GM23338 (cell line): ENCODE measurements around the gene CSPG4. TPM values are rescaled to one million over a fixed set of nuclear protein-coding genes. Genes with fewer than 3 reads are reported as not detected.

Experiments used
- ATAC-seq: fragments of 200-7000 bp; cut with Tn5 transposase; 3 replicates; pipeline ENCODE4 v1.9.1; 2020
- DNase-seq: peaks from one replicate; pipeline ENCODE4 v3.0.0-alpha.2; 2015; ENCODE audit warnings: low spot score
- H2AFZ ChIP-seq: fragments of 200-600 bp; sonication (generic); 2 replicates; pipeline ENCODE4 v1.8.0; 2016; ENCODE audit warnings: antibody characterized with exemption, mild to moderate bottlenecking, moderate library complexity
- H3F3A ChIP-seq: fragments of 200-600 bp; sonication (generic); replicated peaks from 2 replicates; pipeline ENCODE4 v1.8.0; 2017; ENCODE audit warnings: antibody characterized with exemption, mixed run types, low read depth
- H3K27ac ChIP-seq: fragments of 200-600 bp; sonication (generic); 2 replicates; pipeline ENCODE4 v1.6.1; 2016; ENCODE audit warnings: low read depth
- H3K27me3 ChIP-seq: fragments of 200-600 bp; sonication (generic); 2 replicates; pipeline ENCODE4 v1.8.0; 2016; ENCODE audit warnings: mild to moderate bottlenecking, mixed run types, moderate library complexity; ENCODE audit not compliant: insufficient read depth
- H3K36me3 ChIP-seq: fragments of 200-600 bp; sonication (generic); 2 replicates; pipeline ENCODE4 v1.8.0; 2016; ENCODE audit warnings: mild to moderate bottlenecking; ENCODE audit not compliant: insufficient read depth
- H3K4me1 ChIP-seq: fragments of 200-600 bp; sonication (generic); 2 replicates; pipeline ENCODE4 v1.8.0; 2016; ENCODE audit warnings: mild to moderate bottlenecking, moderate library complexity; ENCODE audit not compliant: insufficient read depth
- H3K4me2 ChIP-seq: fragments of 200-600 bp; sonication (generic); 2 replicates; pipeline ENCODE4 v1.7.1; 2017; ENCODE audit warnings: mixed run types
- H3K4me3 ChIP-seq: fragments of 200-600 bp; sonication (generic); 2 replicates; pipeline ENCODE4 v1.6.1; 2016; ENCODE audit warnings: mixed run types
- H3K79me2 ChIP-seq: fragments of 200-600 bp; sonication (generic); replicated peaks from 2 replicates; pipeline ENCODE4 v1.8.0; 2017; ENCODE audit warnings: mild to moderate bottlenecking; ENCODE audit not compliant: insufficient read depth
- H3K9me2 ChIP-seq: fragments of 200-600 bp; sonication (generic); 2 replicates; pipeline ENCODE4 v1.8.0; 2017; ENCODE audit not compliant: insufficient read depth
- H4K20me1 ChIP-seq: fragments of 200-600 bp; sonication (generic); replicated peaks from 2 replicates; pipeline ENCODE4 v1.8.0; 2017; ENCODE audit warnings: mild to moderate bottlenecking; ENCODE audit not compliant: insufficient read depth
- H3K27ac Mint-ChIP-seq: 2 replicates; pipeline ENCODE4 v1.8.0; 2020; ENCODE audit warnings: inconsistent platforms, mild to moderate bottlenecking, moderate library complexity, mixed read lengths
- H3K27me3 Mint-ChIP-seq: 3 replicates; pipeline ENCODE4 v1.8.0; 2022; ENCODE audit warnings: low read depth, mild to moderate bottlenecking, moderate library complexity, mixed read lengths, inconsistent platforms; ENCODE audit not compliant: insufficient read depth, poor library complexity
- H3K36me3 Mint-ChIP-seq: 3 replicates; pipeline ENCODE4 v1.8.0; 2021; ENCODE audit warnings: low read depth, mild to moderate bottlenecking, inconsistent platforms, moderate library complexity, mixed read lengths
- H3K4me1 Mint-ChIP-seq: 3 replicates; pipeline ENCODE4 v1.8.0; 2020; ENCODE audit warnings: mild to moderate bottlenecking, inconsistent platforms, mixed read lengths
- H3K4me3 Mint-ChIP-seq: 3 replicates; pipeline ENCODE4 v1.8.0; 2021; ENCODE audit warnings: moderate library complexity, mild to moderate bottlenecking, inconsistent platforms, mixed read lengths
- H3K9me3 Mint-ChIP-seq: 3 replicates; pipeline ENCODE4 v1.8.0; 2020; ENCODE audit warnings: moderate library complexity, mild to moderate bottlenecking, inconsistent platforms, mixed read lengths
- CREB1 ChIP-seq: fragments of 250-450 bp; sonication (Bioruptor Pico); IDR thresholded peaks from 2 replicates; pipeline ENCODE4 v1.5.0; 2020; ENCODE audit warnings: low read depth, mild to moderate bottlenecking, moderate library complexity
- JUNB ChIP-seq: IDR thresholded peaks from one replicate; pipeline ENCODE4 v1.6.1; 2016; ENCODE audit warnings: antibody characterized with exemption; ENCODE audit not compliant: unreplicated experiment
- NANOG ChIP-seq: IDR thresholded peaks from 2 replicates; pipeline ENCODE4 v1.6.1; 2016; ENCODE audit warnings: antibody characterized with exemption, borderline replicate concordance
- POLR2AphosphoS5 ChIP-seq: IDR thresholded peaks from 2 replicates; pipeline ENCODE4 v1.6.1; 2016; ENCODE audit warnings: antibody characterized with exemption, low read depth
- STAT1 ChIP-seq: IDR thresholded peaks from one replicate; pipeline ENCODE4 v1.6.1; 2016; ENCODE audit warnings: antibody characterized with exemption; ENCODE audit not compliant: unreplicated experiment
- polyA plus RNA-seq: library from polyadenylated mRNA; unstranded; fragments of >200 nt; fragmentation: Nextera tagmentation; extraction: Ambion mirVana; gene quantifications from 2 replicates; pipeline ENCODE4 v1.2.1, GENCODE V29; 2016
- total RNA-seq: library from RNA; depleted of rRNA; stranded (reverse); fragments of >200 nt; shearing (Covaris generic); gene quantifications from 2 replicates; pipeline ENCODE4 v1.2.3, GENCODE V29; 2014
- TF ChIP-seq, protein P1 (sequence below): fragments of 250-450 bp; sonication (Bioruptor Pico); IDR thresholded peaks from 2 replicates; pipeline ENCODE4 v1.5.0; 2020; ENCODE audit warnings: mild to moderate bottlenecking, moderate library complexity

Gene CSPG4
- total and polyA plus RNA-seq, 2 experiments from 2014 or later = 0.27 to 4.0 TPM

DNA sequence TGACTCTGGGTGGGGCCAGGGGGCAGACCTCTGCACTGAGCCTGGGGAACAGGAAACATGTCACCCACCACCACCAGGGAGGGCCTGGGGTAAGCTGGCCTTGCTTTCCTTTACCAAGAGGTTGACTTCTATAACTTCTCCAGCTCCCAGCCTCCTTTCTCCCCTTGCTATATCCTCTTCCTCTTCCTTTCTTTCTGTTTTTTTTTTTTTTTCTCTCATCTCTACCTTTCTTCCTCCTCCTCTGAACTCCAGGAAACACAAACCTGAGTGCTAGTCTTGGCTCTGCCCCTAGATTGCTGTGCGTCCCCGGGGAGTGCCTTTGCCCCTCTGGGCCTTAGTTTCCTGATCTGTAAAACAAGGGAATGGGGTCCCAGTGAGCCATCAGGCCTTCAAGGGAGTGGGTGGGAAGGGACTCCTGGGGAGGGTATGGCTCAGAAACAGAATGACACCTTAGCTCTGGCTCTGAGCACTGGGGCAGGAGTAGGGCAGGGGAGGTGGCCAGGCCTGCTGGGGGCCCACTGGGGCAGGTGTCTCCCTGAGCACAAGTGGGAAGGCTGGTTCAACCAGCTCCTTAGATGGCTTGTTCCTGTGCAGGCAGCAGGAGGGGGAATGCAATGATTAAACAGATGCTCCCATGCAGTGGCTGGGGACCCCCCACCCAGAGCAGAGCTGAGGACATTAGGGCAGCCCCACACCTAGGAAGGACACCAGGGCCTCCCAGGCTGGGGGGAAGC is 60.7 kb downstream of the CSPG4 start (continued):
- TF ChIP-seq, protein P1, sequence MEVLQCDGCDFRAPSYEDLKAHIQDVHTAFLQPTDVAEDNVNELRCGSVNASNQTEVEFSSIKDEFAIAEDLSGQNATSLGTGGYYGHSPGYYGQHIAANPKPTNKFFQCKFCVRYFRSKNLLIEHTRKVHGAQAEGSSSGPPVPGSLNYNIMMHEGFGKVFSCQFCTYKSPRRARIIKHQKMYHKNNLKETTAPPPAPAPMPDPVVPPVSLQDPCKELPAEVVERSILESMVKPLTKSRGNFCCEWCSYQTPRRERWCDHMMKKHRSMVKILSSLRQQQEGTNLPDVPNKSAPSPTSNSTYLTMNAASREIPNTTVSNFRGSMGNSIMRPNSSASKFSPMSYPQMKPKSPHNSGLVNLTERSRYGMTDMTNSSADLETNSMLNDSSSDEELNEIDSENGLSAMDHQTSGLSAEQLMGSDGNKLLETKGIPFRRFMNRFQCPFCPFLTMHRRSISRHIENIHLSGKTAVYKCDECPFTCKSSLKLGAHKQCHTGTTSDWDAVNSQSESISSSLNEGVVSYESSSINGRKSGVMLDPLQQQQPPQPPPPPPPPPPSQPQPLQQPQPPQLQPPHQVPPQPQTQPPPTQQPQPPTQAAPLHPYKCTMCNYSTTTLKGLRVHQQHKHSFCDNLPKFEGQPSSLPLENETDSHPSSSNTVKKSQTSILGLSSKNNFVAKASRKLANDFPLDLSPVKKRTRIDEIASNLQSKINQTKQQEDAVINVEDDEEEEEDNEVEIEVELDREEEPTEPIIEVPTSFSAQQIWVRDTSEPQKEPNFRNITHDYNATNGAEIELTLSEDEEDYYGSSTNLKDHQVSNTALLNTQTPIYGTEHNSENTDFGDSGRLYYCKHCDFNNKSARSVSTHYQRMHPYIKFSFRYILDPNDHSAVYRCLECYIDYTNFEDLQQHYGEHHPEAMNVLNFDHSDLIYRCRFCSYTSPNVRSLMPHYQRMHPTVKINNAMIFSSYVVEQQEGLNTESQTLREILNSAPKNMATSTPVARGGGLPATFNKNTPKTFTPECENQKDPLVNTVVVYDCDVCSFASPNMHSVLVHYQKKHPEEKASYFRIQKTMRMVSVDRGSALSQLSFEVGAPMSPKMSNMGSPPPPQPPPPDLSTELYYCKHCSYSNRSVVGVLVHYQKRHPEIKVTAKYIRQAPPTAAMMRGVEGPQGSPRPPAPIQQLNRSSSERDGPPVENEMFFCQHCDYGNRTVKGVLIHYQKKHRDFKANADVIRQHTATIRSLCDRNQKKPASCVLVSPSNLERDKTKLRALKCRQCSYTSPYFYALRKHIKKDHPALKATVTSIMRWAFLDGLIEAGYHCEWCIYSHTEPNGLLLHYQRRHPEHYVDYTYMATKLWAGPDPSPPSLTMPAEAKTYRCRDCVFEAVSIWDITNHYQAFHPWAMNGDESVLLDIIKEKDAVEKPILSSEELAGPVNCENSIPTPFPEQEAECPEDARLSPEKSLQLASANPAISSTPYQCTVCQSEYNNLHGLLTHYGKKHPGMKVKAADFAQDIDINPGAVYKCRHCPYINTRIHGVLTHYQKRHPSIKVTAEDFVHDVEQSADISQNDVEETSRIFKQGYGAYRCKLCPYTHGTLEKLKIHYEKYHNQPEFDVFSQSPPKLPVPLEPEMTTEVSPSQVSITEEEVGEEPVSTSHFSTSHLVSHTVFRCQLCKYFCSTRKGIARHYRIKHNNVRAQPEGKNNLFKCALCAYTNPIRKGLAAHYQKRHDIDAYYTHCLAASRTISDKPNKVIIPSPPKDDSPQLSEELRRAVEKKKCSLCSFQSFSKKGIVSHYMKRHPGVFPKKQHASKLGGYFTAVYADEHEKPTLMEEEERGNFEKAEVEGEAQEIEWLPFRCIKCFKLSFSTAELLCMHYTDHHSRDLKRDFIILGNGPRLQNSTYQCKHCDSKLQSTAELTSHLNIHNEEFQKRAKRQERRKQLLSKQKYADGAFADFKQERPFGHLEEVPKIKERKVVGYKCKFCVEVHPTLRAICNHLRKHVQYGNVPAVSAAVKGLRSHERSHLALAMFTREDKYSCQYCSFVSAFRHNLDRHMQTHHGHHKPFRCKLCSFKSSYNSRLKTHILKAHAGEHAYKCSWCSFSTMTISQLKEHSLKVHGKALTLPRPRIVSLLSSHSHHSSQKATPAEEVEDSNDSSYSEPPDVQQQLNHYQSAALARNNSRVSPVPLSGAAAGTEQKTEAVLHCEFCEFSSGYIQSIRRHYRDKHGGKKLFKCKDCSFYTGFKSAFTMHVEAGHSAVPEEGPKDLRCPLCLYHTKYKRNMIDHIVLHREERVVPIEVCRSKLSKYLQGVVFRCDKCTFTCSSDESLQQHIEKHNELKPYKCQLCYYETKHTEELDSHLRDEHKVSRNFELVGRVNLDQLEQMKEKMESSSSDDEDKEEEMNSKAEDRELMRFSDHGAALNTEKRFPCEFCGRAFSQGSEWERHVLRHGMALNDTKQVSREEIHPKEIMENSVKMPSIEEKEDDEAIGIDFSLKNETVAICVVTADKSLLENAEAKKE = no peak
- TF ChIP-seq NANOG (no peak), CREB1 (CRISPR knock-in tag) (no peak), STAT1 (no peak), JUNB (no peak)

GRCh38 chr15:75650908-75651809 is 61.5 kb downstream of the CSPG4 start:
- H3K9me3 Mint-ChIP-seq = no peaks in the 10 kb centered on the region
- Histone ChIP-seq H4K20me1 (peaks cover 12% of the 10 kb centered on the region; the same call in 1 of the 2 replicates), H3K79me2 (peaks cover 65% of the 10 kb centered on the region), H3K4me1 (peaks cover 27% of the 10 kb centered on the region), H3K36me3 (no peaks in the 10 kb centered on the region; the same call in 1 of the 2 replicates), H2AFZ (no peak overlapping the region), H3K4me3 (peak overlapping the region; percentile 26; the same call in 1 of the 2 replicates), H3K9me2 (no peaks in the 10 kb centered on the region), H3K4me2 (peak overlapping the region; percentile 99; the same call in 1 of the 2 replicates), H3F3A (peaks cover 30% of the 10 kb centered on the region), H3K27me3 (peaks cover 11% of the 10 kb centered on the region), H3K27ac (no peak overlapping the region)
- H3K4me3 Mint-ChIP-seq = peak overlapping the region; percentile 96
- peaks cover 61% of the 10 kb centered on the region for H3K4me1 Mint-ChIP-seq
- peaks cover 33% of the 10 kb centered on the region for H3K36me3 Mint-ChIP-seq
- H3K27ac Mint-ChIP-seq = no peak overlapping the region; the same call in 1 of the 2 replicates
- ATAC-seq (no peak), DNase-seq (no peak)
- peaks cover 35% of the 10 kb centered on the region for H3K27me3 Mint-ChIP-seq
- TF ChIP-seq, protein P1 = no peak
- TF ChIP-seq CREB1 (CRISPR knock-in tag) (no peak), POLR2AphosphoS5 (no peak)
